Esophagus muscularis mucosa (tissue), 4 donors: ENCODE data around the gene KLC3. TPM values are rescaled to one million over a fixed set of nuclear protein-coding genes. Genes with fewer than 3 reads are reported as not detected.

Source experiments
- DNase-seq: peaks from one replicate; pipeline ENCODE4 v3.0.0-alpha.2; 2017; ENCODE audit errors: extremely low spot score
- H3K27ac ChIP-seq, 4 donors: fragments of 200-600 bp; sonication (generic); replicated peaks in 1 of 4; 1 replicate in 3 of 4; 2 replicates in 1 of 4; pipeline ENCODE4 v1.5.1; 2016 to 2019; ENCODE audit warnings: mild to moderate bottlenecking in 1 of 4
- H3K27me3 ChIP-seq, 4 donors: fragments of 200-600 bp; sonication (generic); one replicate each; pipeline versions ENCODE4 v1.5.1 to v1.6.0; 2016 to 2019
- H3K36me3 ChIP-seq, 4 donors: fragments of 200-600 bp; sonication (generic); one replicate each; pipeline ENCODE4 v1.5.1; 2016 to 2019
- H3K4me1 ChIP-seq, 4 donors: fragments of 200-600 bp; sonication (generic); one replicate each; pipeline ENCODE4 v1.5.1; 2016 to 2019
- H3K4me3 ChIP-seq, 4 donors: fragments of 200-600 bp; sonication (generic); 1 replicate in 2 of 4; 2 replicates in 2 of 4; pipeline ENCODE4 v1.5.1; 2016 to 2019; ENCODE audit warnings: mild to moderate bottlenecking in 4 of 4, moderate library complexity in 1 of 4
- H3K9me3 ChIP-seq, 4 donors: fragments of 200-600 bp; sonication (generic); 1 replicate in 3 of 4; 2 replicates in 1 of 4; pipeline ENCODE4 v1.5.1; 2016 to 2019
- CTCF ChIP-seq, 3 experiments: fragments of 200-600 bp in 2 of 3; fragments of 450-650 bp in 1 of 3; sonication (generic) in 2 of 3; IDR thresholded peaks; one replicate each; pipeline ENCODE4 v1.5.1; 2017 to 2019; ENCODE audit warnings: antibody characterized with exemption in 3 of 3, mild to moderate bottlenecking in 2 of 3, moderate library complexity in 1 of 3
- EP300 ChIP-seq: sonication (generic); formaldehyde crosslinking; IDR thresholded peaks from one replicate; pipeline ENCODE4 v1.6.1; 2017; ENCODE audit warnings: antibody characterized with exemption
- POLR2A ChIP-seq: fragments of 450-650 bp; IDR thresholded peaks from one replicate; pipeline ENCODE4 v1.6.1; 2017; ENCODE audit warnings: antibody characterized with exemption, moderate library complexity, mild to moderate bottlenecking, low read depth
- POLR2AphosphoS5 ChIP-seq, 2 donors: sonication (generic); formaldehyde crosslinking; IDR thresholded peaks; one replicate each; pipeline ENCODE4 v1.6.1; 2017; ENCODE audit warnings: antibody characterized with exemption in 2 of 2
- WGBS: methylation state at CpG from one replicate; pipeline ENCODE4 v1.1.5; 2018; 5-methylcytosine and 5-hydroxymethylcytosine counted together
- intact Hi-C: fragments of 100-400 bp; cut with DNase I; formaldehyde crosslinking; loops from one replicate; pipeline ENCODE4 v1.15.1; 2023
- total RNA-seq, 4 donors: library from RNA; depleted of rRNA; stranded (reverse); fragments of >200 nt; gene quantifications; one replicate each; pipeline versions ENCODE4 v1.1.0 to v1.2.1, GENCODE V29; 2016

The KLC3 gene
- total RNA-seq, 4 donors from 2014 or later = not detected

GRCh38 chr19:45296355-45296754 lies 44.2 kb upstream of the KLC3 start:
- WGBS = 100% methylated on average over 4 of the region's 4 CpGs
- no peak for TF ChIP-seq POLR2AphosphoS5 (IDR thresholded peaks at IDR 0.05)
- Histone ChIP-seq H3K27ac (no peak overlapping the region), H3K4me1 (peaks cover 0 to 15% (median 10%) of the 10 kb centered on the region in 4 donors), H3K27me3 (no peaks in the 10 kb centered on the region), H3K36me3 (peaks cover 5 to 81% (median 42%) of the 10 kb centered on the region in 4 donors), H3K9me3 (peaks cover 0 to 15% (median 3%) of the 10 kb centered on the region in 4 donors), H3K4me3 (no peak overlapping the region)
- intact Hi-C loops = no loop called here
- no peak for DNase-seq

DNA sequence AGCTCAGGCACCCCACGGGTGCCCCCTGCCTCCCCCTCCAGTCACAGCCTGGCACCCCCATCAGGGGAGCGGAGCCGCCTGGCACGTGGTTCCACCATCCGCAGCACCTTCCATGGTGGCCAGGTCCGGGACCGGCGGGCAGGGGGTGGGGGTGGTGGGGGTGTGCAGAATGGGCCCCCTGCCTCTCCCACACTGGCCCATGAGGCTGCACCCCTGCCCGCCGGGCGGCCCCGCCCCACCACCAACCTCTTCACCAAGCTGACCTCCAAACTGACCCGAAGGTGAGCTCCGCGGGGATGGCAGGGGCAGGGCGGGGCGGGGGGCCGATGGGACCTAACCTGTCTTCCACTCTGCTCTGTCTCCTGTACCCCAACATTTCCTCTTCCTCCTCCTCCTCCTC lies 42.9 kb upstream of the KLC3 start:
- Histone ChIP-seq H3K36me3 (peaks cover 5 to 80% (median 46%) of the 10 kb centered on the region in 4 donors), H3K27me3 (no peaks in the 10 kb centered on the region), H3K4me1 (peaks cover 0 to 15% (median 10%) of the 10 kb centered on the region in 4 donors), H3K27ac (no peak overlapping the region), H3K9me3 (peaks cover 0 to 13% (median 3%) of the 10 kb centered on the region in 4 donors), H3K4me3 (no peak overlapping the region)
- DNase-seq = no peak
- 96% methylated on average over 12 of the region's 18 CpGs for WGBS
- TF ChIP-seq CTCF (IDR thresholded peaks at IDR 0.05) (no peak), POLR2A (no peak), EP300 (no peak), POLR2AphosphoS5 (IDR thresholded peaks at IDR 0.05) (no peak)
- intact Hi-C loops = no loop called here

DNA sequence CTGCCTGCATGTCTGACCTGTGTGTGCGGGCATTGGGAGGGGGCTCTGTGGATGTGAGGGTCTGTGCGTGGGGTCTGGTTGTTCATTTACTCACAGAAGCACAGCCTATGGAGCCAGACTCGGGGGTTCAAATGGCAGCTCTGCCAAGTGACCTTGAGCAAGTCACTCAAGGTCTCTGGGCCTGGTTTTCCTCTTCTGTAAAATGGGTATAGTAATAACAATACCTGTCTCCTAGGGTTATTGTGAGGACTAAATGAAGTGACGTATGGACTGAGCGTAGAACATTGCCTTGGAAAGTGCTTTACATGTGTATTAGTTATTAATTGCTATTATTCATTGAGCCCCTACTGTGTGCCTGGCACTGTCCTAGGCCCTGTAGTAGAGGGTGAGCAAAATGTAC lies 42.3 kb upstream of the KLC3 start:
- no peak for TF ChIP-seq POLR2AphosphoS5 (IDR thresholded peaks at IDR 0.05)
- no peak for TF ChIP-seq POLR2A
- no peak for TF ChIP-seq EP300
- no peak for TF ChIP-seq CTCF (IDR thresholded peaks at IDR 0.05)
- WGBS = 95% methylated on average over 5 of the region's 5 CpGs
- Histone ChIP-seq H3K36me3 (peaks cover 5 to 80% (median 48%) of the 10 kb centered on the region in 4 donors), H3K4me1 (peaks cover 0 to 15% (median 10%) of the 10 kb centered on the region in 4 donors), H3K9me3 (peaks cover 0 to 7% (median 2%) of the 10 kb centered on the region in 4 donors), H3K27ac (no peak overlapping the region), H3K27me3 (no peaks in the 10 kb centered on the region), H3K4me3 (no peak overlapping the region)
- no peak for DNase-seq
- intact Hi-C loops = no loop called here

GRCh38 chr19:45299719-45300118 lies 40.8 kb upstream of the KLC3 start:
- no peaks in the 10 kb centered on the region for H3K27me3 ChIP-seq
- intact Hi-C loops = no loop called here
- H3K9me3 ChIP-seq = no peaks in the 10 kb centered on the region

GRCh38 chr19:45302416-45302815 lies 38.1 kb upstream of the KLC3 start:
- H3K27ac ChIP-seq = no peak overlapping the region
- intact Hi-C loops = no loop called here
- no peak for DNase-seq
- H3K36me3 ChIP-seq = peaks cover 4 to 50% (median 33%) of the 10 kb centered on the region in 4 donors
- H3K4me1 ChIP-seq = peaks cover 0 to 9% (median 6%) of the 10 kb centered on the region in 4 donors
- no peak overlapping the region for H3K4me3 ChIP-seq
- no peaks in the 10 kb centered on the region for H3K9me3 ChIP-seq
- H3K27me3 ChIP-seq = peaks cover 0 to 2% (median 0%) of the 10 kb centered on the region in 4 donors
- TF ChIP-seq CTCF (IDR thresholded peaks at IDR 0.05) = no peak
- no peak for TF ChIP-seq POLR2A
- TF ChIP-seq POLR2AphosphoS5 (IDR thresholded peaks at IDR 0.05) = no peak
- no peak for TF ChIP-seq EP300
- 94% methylated on average over 17 of the region's 27 CpGs for WGBS

More at GRCh38 chr19:45299719-45300118, 40.8 kb upstream of the KLC3 start:
- H3K27ac ChIP-seq = no peak overlapping the region
- no peak for TF ChIP-seq CTCF (IDR thresholded peaks at IDR 0.05)
- TF ChIP-seq POLR2AphosphoS5 (IDR thresholded peaks at IDR 0.05) = no peak
- no peak for TF ChIP-seq POLR2A
- no peak for TF ChIP-seq EP300
- H3K36me3 ChIP-seq = peaks cover 5 to 67% (median 43%) of the 10 kb centered on the region in 4 donors
- WGBS = 85% methylated on average over 6 of the region's 6 CpGs
- DNase-seq = no peak
- H3K4me1 ChIP-seq = peaks cover 0 to 7% (median 2%) of the 10 kb centered on the region in 4 donors
- H3K4me3 ChIP-seq = no peak overlapping the region
